Measurements from ENCODE around the gene CARD10. TPM values are rescaled to one million over a fixed set of nuclear protein-coding genes. Genes with fewer than 3 reads are reported as not detected.
A peak's percentile ranks its signal among the peaks of the same experiment; 100 is the strongest.

The CARD10 gene
- total RNA-seq, 1 experiment from 2014 or later, result 17.5 TPM

DNA sequence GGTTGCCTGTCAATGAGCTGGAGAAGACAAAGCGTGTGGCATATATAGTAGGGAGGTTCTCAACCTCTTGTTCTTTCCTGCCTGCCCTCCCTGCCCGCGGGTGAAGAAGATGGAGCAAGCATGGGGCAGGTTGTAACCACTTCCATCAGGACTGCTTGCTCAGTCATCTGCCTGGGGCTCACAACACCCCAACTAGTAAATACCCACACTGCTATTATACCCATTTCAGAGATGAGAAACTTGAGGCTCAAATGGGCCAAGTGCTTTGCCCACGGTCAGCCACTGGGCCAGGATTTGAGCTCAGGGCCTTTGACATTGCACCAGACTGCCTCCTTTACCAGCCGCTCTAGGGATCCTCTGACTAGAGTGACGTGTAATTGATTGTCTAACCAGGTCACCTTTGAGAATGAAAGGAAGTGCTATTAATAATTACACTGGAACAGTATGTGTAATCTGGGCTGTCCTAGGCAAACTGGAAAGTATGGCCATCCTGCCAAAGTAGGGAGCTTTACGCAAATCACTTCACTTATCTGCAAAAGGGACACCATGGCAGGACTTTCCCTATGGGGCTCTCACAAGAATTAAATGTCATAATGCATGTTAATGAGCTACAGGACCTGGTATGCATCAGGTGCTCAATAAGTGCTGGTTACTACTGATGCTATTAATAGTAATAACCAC, 38.2 kb upstream of the CARD10 start:
- DNase-seq (ENCODE audit: low spot score) (no peak), ATAC-seq (no peak)
- POLR2A ChIA-PET, result interaction anchor here (3.1 kb wide), 1 partner anchor 12 kb away, joined by 14 read pairs; no protein-coding TSS in a partner anchor
- Mint-ChIP-seq H3K4me3 (no peak overlapping the region), H3K9me3 (no peaks in the 10 kb centered on the region), H3K36me3 (no peaks in the 10 kb centered on the region), H3K4me1 (peaks cover 49% of the 10 kb centered on the region), H3K27ac (no peak overlapping the region), H3K27me3 (ENCODE audit: low read depth) (peaks cover 61% of the 10 kb centered on the region)
- TF ChIP-seq TCF7 (CRISPR knock-in tag; IDR thresholded peaks at IDR 0.05; ENCODE audit: low read depth) (no peak), GRHL2 (CRISPR knock-in tag; IDR thresholded peaks at IDR 0.05; ENCODE audit: insufficient replicate concordance, severe bottlenecking) (no peak), ZNF416 (CRISPR knock-in tag; IDR thresholded peaks at IDR 0.05) (no peak), ZBTB21 (CRISPR knock-in tag; IDR thresholded peaks at IDR 0.05; ENCODE audit: borderline replicate concordance) (no peak), CREM (CRISPR knock-in tag; IDR thresholded peaks at IDR 0.05) (no peak), CREB1 (CRISPR knock-in tag; IDR thresholded peaks at IDR 0.05) (no peak), RORB (CRISPR knock-in tag; IDR thresholded peaks at IDR 0.05) (no peak), ZNF232 (CRISPR knock-in tag; IDR thresholded peaks at IDR 0.05) (no peak), MYBL2 (CRISPR knock-in tag; IDR thresholded peaks at IDR 0.05) (no peak), NR1H2 (CRISPR knock-in tag; IDR thresholded peaks at IDR 0.05) (no peak), ZNF317 (CRISPR knock-in tag; IDR thresholded peaks at IDR 0.05; ENCODE audit: borderline replicate concordance, low read depth) (no peak)
- TF ChIP-seq, protein P1, sequence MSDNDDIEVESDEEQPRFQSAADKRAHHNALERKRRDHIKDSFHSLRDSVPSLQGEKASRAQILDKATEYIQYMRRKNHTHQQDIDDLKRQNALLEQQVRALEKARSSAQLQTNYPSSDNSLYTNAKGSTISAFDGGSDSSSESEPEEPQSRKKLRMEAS (CRISPR knock-in tag; IDR thresholded peaks at IDR 0.05), result no peak
- TF ChIP-seq, protein P2, sequence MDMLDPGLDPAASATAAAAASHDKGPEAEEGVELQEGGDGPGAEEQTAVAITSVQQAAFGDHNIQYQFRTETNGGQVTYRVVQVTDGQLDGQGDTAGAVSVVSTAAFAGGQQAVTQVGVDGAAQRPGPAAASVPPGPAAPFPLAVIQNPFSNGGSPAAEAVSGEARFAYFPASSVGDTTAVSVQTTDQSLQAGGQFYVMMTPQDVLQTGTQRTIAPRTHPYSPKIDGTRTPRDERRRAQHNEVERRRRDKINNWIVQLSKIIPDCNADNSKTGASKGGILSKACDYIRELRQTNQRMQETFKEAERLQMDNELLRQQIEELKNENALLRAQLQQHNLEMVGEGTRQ (CRISPR knock-in tag; IDR thresholded peaks at IDR 0.05), result no peak
- TF ChIP-seq, protein P3, sequence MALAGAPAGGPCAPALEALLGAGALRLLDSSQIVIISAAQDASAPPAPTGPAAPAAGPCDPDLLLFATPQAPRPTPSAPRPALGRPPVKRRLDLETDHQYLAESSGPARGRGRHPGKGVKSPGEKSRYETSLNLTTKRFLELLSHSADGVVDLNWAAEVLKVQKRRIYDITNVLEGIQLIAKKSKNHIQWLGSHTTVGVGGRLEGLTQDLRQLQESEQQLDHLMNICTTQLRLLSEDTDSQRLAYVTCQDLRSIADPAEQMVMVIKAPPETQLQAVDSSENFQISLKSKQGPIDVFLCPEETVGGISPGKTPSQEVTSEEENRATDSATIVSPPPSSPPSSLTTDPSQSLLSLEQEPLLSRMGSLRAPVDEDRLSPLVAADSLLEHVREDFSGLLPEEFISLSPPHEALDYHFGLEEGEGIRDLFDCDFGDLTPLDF (CRISPR knock-in tag; IDR thresholded peaks at IDR 0.05), result no peak
- TF ChIP-seq, protein P4, sequence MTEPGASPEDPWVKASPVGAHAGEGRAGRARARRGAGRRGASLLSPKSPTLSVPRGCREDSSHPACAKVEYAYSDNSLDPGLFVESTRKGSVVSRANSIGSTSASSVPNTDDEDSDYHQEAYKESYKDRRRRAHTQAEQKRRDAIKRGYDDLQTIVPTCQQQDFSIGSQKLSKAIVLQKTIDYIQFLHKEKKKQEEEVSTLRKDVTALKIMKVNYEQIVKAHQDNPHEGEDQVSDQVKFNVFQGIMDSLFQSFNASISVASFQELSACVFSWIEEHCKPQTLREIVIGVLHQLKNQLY (CRISPR knock-in tag; IDR thresholded peaks at IDR 0.05), result no peak
- TF ChIP-seq, protein P5, sequence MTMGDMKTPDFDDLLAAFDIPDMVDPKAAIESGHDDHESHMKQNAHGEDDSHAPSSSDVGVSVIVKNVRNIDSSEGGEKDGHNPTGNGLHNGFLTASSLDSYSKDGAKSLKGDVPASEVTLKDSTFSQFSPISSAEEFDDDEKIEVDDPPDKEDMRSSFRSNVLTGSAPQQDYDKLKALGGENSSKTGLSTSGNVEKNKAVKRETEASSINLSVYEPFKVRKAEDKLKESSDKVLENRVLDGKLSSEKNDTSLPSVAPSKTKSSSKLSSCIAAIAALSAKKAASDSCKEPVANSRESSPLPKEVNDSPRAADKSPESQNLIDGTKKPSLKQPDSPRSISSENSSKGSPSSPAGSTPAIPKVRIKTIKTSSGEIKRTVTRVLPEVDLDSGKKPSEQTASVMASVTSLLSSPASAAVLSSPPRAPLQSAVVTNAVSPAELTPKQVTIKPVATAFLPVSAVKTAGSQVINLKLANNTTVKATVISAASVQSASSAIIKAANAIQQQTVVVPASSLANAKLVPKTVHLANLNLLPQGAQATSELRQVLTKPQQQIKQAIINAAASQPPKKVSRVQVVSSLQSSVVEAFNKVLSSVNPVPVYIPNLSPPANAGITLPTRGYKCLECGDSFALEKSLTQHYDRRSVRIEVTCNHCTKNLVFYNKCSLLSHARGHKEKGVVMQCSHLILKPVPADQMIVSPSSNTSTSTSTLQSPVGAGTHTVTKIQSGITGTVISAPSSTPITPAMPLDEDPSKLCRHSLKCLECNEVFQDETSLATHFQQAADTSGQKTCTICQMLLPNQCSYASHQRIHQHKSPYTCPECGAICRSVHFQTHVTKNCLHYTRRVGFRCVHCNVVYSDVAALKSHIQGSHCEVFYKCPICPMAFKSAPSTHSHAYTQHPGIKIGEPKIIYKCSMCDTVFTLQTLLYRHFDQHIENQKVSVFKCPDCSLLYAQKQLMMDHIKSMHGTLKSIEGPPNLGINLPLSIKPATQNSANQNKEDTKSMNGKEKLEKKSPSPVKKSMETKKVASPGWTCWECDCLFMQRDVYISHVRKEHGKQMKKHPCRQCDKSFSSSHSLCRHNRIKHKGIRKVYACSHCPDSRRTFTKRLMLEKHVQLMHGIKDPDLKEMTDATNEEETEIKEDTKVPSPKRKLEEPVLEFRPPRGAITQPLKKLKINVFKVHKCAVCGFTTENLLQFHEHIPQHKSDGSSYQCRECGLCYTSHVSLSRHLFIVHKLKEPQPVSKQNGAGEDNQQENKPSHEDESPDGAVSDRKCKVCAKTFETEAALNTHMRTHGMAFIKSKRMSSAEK (CRISPR knock-in tag; IDR thresholded peaks at IDR 0.05; ENCODE audit: borderline replicate concordance), result no peak
- CTCF ChIA-PET, result interaction anchor here (0.7 to 20.7 kb wide), 6 partner anchors 9 to 85 kb away, joined by 3 to 728 read pairs (median 8); no protein-coding TSS in a partner anchor

DNA sequence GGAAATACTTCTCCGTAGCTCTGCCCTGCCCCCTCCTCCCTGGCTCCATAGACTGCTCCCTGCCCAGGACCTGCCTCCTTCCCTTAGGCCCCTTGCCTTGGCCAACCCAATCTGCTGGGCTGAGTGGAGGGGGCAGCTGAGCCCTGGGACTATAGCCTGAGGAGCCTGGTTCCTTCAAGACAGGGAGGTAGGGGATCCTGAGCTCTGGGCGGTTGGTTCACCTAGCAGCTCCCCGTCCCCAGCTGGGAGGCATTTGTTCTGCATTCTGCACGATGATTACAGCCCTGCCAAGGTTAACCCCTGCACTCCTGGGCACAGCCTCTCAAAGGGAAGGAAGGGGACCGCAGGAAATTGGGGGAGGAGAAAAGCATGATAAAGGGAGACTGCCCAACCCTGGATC, 37.5 kb upstream of the CARD10 start:
- H3K27me3 Mint-ChIP-seq (ENCODE audit: low read depth), result peaks cover 54% of the 10 kb centered on the region
- ChIA-PET CTCF (interaction anchor here (0.7 to 20.7 kb wide), 6 partner anchors 10 to 706 kb away, joined by 3 to 728 read pairs (median 8); no protein-coding TSS in a partner anchor), POLR2A (interaction anchor here (3.1 kb wide), 1 partner anchor 11 kb away, joined by 14 read pairs; no protein-coding TSS in a partner anchor)
- no peaks in the 10 kb centered on the region for H3K9me3 Mint-ChIP-seq
- no peak for DNase-seq (ENCODE audit: low spot score)
- no peak for TF ChIP-seq TCF7 (CRISPR knock-in tag; IDR thresholded peaks at IDR 0.05; ENCODE audit: low read depth)
- no peak for TF ChIP-seq ETV6 (CRISPR knock-in tag; IDR thresholded peaks at IDR 0.05)
- TF ChIP-seq, protein P1 (CRISPR knock-in tag; IDR thresholded peaks at IDR 0.05), result no peak
- TF ChIP-seq, protein P6, sequence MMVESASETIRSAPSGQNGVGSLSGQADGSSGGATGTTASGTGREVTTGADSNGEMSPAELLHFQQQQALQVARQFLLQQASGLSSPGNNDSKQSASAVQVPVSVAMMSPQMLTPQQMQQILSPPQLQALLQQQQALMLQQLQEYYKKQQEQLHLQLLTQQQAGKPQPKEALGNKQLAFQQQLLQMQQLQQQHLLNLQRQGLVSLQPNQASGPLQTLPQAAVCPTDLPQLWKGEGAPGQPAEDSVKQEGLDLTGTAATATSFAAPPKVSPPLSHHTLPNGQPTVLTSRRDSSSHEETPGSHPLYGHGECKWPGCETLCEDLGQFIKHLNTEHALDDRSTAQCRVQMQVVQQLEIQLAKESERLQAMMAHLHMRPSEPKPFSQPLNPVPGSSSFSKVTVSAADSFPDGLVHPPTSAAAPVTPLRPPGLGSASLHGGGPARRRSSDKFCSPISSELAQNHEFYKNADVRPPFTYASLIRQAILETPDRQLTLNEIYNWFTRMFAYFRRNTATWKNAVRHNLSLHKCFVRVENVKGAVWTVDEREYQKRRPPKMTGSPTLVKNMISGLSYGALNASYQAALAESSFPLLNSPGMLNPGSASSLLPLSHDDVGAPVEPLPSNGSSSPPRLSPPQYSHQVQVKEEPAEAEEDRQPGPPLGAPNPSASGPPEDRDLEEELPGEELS (CRISPR knock-in tag; IDR thresholded peaks at IDR 0.05), result no peak
- TF ChIP-seq RORB (CRISPR knock-in tag; IDR thresholded peaks at IDR 0.05), result no peak
- TF ChIP-seq, protein P7, sequence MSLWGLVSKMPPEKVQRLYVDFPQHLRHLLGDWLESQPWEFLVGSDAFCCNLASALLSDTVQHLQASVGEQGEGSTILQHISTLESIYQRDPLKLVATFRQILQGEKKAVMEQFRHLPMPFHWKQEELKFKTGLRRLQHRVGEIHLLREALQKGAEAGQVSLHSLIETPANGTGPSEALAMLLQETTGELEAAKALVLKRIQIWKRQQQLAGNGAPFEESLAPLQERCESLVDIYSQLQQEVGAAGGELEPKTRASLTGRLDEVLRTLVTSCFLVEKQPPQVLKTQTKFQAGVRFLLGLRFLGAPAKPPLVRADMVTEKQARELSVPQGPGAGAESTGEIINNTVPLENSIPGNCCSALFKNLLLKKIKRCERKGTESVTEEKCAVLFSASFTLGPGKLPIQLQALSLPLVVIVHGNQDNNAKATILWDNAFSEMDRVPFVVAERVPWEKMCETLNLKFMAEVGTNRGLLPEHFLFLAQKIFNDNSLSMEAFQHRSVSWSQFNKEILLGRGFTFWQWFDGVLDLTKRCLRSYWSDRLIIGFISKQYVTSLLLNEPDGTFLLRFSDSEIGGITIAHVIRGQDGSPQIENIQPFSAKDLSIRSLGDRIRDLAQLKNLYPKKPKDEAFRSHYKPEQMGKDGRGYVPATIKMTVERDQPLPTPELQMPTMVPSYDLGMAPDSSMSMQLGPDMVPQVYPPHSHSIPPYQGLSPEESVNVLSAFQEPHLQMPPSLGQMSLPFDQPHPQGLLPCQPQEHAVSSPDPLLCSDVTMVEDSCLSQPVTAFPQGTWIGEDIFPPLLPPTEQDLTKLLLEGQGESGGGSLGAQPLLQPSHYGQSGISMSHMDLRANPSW (CRISPR knock-in tag; conservative IDR thresholded peaks at IDR 0.05; ENCODE audit: low read depth), result no peak
- TF ChIP-seq IRF2 (CRISPR knock-in tag; IDR thresholded peaks at IDR 0.05; ENCODE audit: borderline replicate concordance, low read depth), result no peak
- no peak overlapping the region for H3K27ac Mint-ChIP-seq
- no peak overlapping the region for H3K4me3 Mint-ChIP-seq
- peak; percentile 23 for ATAC-seq
- peaks cover 47% of the 10 kb centered on the region for H3K4me1 Mint-ChIP-seq
- no peaks in the 10 kb centered on the region for H3K36me3 Mint-ChIP-seq

All from WTC11 (cell line).